HepG2 (cell line): ENCODE data around the gene IRF2BPL. TPM values are rescaled to one million over a fixed set of nuclear protein-coding genes. Genes with fewer than 3 reads are reported as not detected.

ENCODE experiments used
- DNMT1 ChIP-seq: sonication (generic); formaldehyde crosslinking; IDR thresholded peaks from 2 replicates; pipeline ENCODE4 v1.5.1; 2020; ENCODE audit warnings: mild to moderate bottlenecking, missing genetic modification reagents
- EED ChIP-seq: sonication (generic); formaldehyde crosslinking; IDR thresholded peaks from 2 replicates; pipeline ENCODE4 v1.5.0; 2020; ENCODE audit warnings: mild to moderate bottlenecking, missing genetic modification reagents
- GTF3A ChIP-seq: sonication (generic); formaldehyde crosslinking; conservative IDR thresholded peaks from 2 replicates; pipeline ENCODE4 v1.4.0; 2020; ENCODE audit warnings: mild to moderate bottlenecking, missing genetic modification reagents
- KAT8 ChIP-seq: IDR thresholded peaks from 2 replicates; pipeline ENCODE4 v1.6.1; 2016; ENCODE audit warnings: missing genetic modification reagents, missing compliant biosample characterization
- SALL2 ChIP-seq: sonication (generic); formaldehyde crosslinking; IDR thresholded peaks from 2 replicates; pipeline ENCODE4 v1.8.1; 2023; ENCODE audit warnings: mild to moderate bottlenecking, missing genetic modification reagents, inconsistent platforms
- TFAP4 ChIP-seq: sonication (generic); IDR thresholded peaks from 2 replicates; pipeline ENCODE4 v1.6.1; 2016; ENCODE audit warnings: low read depth, borderline replicate concordance
- TRIM24 ChIP-seq: sonication (generic); formaldehyde crosslinking; IDR thresholded peaks from 2 replicates; pipeline ENCODE4 v1.8.0; 2022; ENCODE audit warnings: mild to moderate bottlenecking, missing genetic modification reagents
- ZNF33B ChIP-seq: sonication (generic); formaldehyde crosslinking; IDR thresholded peaks from 2 replicates; pipeline ENCODE4 v1.5.1; 2020; ENCODE audit warnings: mild to moderate bottlenecking, missing genetic modification reagents
- ZNF572 ChIP-seq: sonication (generic); formaldehyde crosslinking; IDR thresholded peaks from 2 replicates; pipeline ENCODE4 v1.5.1; 2020; ENCODE audit warnings: mild to moderate bottlenecking, missing genetic modification reagents
- ZNF598 ChIP-seq: sonication (generic); formaldehyde crosslinking; IDR thresholded peaks from 2 replicates; pipeline ENCODE4 v1.5.1; 2020; ENCODE audit warnings: mild to moderate bottlenecking, missing genetic modification reagents, borderline replicate concordance
- ZNF747 ChIP-seq: sonication (generic); formaldehyde crosslinking; IDR thresholded peaks from 2 replicates; pipeline ENCODE4 v1.8.1; 2023; ENCODE audit warnings: missing genetic modification reagents, mild to moderate bottlenecking, borderline replicate concordance
- ZNF816 ChIP-seq: sonication (generic); formaldehyde crosslinking; IDR thresholded peaks from 2 replicates; pipeline ENCODE4 v1.8.0; 2022; ENCODE audit warnings: missing genetic modification reagents, mild to moderate bottlenecking, borderline replicate concordance
- polyA plus RNA-seq, 8 experiments: library from polyadenylated mRNA; depleted of rRNA in 3 of 8; stranded (reverse) in 7 of 8; unstranded in 1 of 8; fragments of >200 nt; fragmentation: Illumina TruSeq in 4 of 8; extraction: Trizol in 4 of 8; gene quantifications; 2 replicates each; pipeline versions ENCODE4 v1.2.1 to v1.2.3, GENCODE V29; 2011 to 2016; ENCODE audit warnings: low read depth in 4 of 8, missing spikeins in 1 of 8, mixed read lengths in 1 of 8; ENCODE audit not compliant: insufficient read depth in 1 of 8
- total RNA-seq, 5 experiments: library from RNA; depleted of rRNA; stranded (reverse); fragments of >200 nt; fragmentation: Illumina TruSeq; extraction: Trizol; gene quantifications; 2 replicates each; pipeline ENCODE4 v1.2.3, GENCODE V29; 2016; ENCODE audit warnings: low read depth in 1 of 5
- TF ChIP-seq, protein P1 (sequence below): sonication (generic); formaldehyde crosslinking; IDR thresholded peaks from 2 replicates; pipeline ENCODE4 v1.5.1; 2020; ENCODE audit warnings: mild to moderate bottlenecking, missing genetic modification reagents, moderate library complexity
- TF ChIP-seq, protein P2 (sequence below): sonication (generic); formaldehyde crosslinking; IDR thresholded peaks from 2 replicates; pipeline ENCODE4 v1.5.0; 2020; ENCODE audit warnings: mild to moderate bottlenecking, missing genetic modification reagents, borderline replicate concordance
- TF ChIP-seq, protein P3 (sequence below): sonication (generic); formaldehyde crosslinking; IDR thresholded peaks from 2 replicates; pipeline ENCODE4 v1.4.0; 2020; ENCODE audit warnings: missing genetic modification reagents, borderline replicate concordance

Gene IRF2BPL
- total and polyA plus RNA-seq, 2 of the 13 experiments (the other 11 are each of a cell fraction or from before 2014, with no cell fraction given): 6.6 to 8.4 TPM

DNA sequence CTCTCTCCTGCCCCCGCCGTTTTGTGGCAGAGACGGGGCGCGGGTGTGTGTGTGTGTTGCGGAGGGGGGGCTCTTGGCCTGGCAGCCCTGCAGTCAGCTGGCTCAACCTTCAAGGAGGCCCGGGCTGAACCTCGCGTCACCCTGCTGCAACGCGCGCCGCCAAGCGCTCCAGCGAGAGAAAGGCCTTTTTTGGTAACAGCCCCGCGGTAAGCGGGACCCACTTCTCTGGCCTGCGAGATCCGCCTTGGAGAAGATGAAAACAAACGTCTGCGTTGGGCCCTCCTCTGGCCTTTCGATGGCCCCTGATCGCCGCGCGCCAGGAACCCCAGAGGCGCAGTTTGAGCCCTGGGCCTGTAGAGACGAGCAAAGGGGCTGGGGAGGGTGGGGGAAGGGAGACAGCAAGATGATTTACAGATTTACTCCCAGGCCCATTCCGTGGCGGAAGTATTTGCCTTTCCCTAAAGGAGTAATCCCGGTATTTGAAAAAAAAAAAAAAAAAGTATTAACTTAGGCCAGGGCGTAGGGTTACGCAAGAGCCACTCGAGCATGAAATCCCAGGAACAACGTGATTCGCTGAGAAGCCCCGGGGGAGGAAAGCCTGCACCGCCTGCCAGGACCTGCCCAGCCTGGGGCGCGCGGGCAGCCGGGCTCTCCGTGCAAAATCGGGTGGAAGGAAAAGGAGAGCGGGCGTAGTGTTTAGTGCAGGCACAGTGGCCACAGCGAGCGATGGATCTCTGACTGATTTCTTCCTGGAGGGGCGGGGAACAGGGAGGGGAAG is 4.5 kb upstream of the IRF2BPL start (continued):
- 0 out of 2 replicates have a peak, but pooled peaks have one; percentile 58 for TF ChIP-seq ZNF816 (CRISPR knock-in tag)
- no peak for TF ChIP-seq ZNF33B (CRISPR knock-in tag)
- TF ChIP-seq ZNF598 (CRISPR knock-in tag): no peak
- TF ChIP-seq, protein P1, sequence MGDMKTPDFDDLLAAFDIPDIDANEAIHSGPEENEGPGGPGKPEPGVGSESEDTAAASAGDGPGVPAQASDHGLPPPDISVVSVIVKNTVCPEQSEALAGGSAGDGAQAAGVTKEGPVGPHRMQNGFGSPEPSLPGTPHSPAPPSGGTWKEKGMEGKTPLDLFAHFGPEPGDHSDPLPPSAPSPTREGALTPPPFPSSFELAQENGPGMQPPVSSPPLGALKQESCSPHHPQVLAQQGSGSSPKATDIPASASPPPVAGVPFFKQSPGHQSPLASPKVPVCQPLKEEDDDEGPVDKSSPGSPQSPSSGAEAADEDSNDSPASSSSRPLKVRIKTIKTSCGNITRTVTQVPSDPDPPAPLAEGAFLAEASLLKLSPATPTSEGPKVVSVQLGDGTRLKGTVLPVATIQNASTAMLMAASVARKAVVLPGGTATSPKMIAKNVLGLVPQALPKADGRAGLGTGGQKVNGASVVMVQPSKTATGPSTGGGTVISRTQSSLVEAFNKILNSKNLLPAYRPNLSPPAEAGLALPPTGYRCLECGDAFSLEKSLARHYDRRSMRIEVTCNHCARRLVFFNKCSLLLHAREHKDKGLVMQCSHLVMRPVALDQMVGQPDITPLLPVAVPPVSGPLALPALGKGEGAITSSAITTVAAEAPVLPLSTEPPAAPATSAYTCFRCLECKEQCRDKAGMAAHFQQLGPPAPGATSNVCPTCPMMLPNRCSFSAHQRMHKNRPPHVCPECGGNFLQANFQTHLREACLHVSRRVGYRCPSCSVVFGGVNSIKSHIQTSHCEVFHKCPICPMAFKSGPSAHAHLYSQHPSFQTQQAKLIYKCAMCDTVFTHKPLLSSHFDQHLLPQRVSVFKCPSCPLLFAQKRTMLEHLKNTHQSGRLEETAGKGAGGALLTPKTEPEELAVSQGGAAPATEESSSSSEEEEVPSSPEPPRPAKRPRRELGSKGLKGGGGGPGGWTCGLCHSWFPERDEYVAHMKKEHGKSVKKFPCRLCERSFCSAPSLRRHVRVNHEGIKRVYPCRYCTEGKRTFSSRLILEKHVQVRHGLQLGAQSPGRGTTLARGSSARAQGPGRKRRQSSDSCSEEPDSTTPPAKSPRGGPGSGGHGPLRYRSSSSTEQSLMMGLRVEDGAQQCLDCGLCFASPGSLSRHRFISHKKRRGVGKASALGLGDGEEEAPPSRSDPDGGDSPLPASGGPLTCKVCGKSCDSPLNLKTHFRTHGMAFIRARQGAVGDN: peak; percentile 84
- TF ChIP-seq EED (CRISPR knock-in tag): no peak
- peak; percentile 28; the same call in 1 of the 2 replicates for TF ChIP-seq DNMT1 (CRISPR knock-in tag)
- peak; percentile 65; the same call in 1 of the 2 replicates for TF ChIP-seq TFAP4
- no peak for TF ChIP-seq ZNF572 (CRISPR knock-in tag)
- TF ChIP-seq, protein P2, sequence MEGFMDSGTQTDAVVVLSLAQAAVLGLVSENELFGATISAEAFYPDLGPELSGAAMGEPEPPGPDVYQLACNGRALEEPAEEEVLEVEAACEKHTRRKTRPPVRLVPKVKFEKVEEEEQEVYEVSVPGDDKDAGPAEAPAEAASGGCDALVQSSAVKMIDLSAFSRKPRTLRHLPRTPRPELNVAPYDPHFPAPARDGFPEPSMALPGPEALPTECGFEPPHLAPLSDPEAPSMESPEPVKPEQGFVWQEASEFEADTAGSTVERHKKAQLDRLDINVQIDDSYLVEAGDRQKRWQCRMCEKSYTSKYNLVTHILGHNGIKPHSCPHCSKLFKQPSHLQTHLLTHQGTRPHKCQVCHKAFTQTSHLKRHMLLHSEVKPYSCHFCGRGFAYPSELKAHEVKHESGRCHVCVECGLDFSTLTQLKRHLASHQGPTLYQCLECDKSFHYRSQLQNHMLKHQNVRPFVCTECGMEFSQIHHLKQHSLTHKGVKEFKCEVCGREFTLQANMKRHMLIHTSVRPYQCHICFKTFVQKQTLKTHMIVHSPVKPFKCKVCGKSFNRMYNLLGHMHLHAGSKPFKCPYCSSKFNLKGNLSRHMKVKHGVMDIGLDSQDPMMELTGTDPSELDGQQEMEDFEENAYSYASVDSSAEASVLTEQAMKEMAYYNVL (CRISPR knock-in tag): peak; percentile 46; the same call in 1 of the 2 replicates
- peak; percentile 26; the same call in 1 of the 2 replicates for TF ChIP-seq SALL2 (CRISPR knock-in tag)
- peak; percentile 62; the same call in 1 of the 2 replicates for TF ChIP-seq ZNF747 (CRISPR knock-in tag)
- 0 out of 2 replicates have a peak, but pooled peaks have one; percentile 44 for TF ChIP-seq KAT8 (CRISPR knock-in tag)
- no peak for TF ChIP-seq TRIM24 (CRISPR knock-in tag)
- TF ChIP-seq, protein P3, sequence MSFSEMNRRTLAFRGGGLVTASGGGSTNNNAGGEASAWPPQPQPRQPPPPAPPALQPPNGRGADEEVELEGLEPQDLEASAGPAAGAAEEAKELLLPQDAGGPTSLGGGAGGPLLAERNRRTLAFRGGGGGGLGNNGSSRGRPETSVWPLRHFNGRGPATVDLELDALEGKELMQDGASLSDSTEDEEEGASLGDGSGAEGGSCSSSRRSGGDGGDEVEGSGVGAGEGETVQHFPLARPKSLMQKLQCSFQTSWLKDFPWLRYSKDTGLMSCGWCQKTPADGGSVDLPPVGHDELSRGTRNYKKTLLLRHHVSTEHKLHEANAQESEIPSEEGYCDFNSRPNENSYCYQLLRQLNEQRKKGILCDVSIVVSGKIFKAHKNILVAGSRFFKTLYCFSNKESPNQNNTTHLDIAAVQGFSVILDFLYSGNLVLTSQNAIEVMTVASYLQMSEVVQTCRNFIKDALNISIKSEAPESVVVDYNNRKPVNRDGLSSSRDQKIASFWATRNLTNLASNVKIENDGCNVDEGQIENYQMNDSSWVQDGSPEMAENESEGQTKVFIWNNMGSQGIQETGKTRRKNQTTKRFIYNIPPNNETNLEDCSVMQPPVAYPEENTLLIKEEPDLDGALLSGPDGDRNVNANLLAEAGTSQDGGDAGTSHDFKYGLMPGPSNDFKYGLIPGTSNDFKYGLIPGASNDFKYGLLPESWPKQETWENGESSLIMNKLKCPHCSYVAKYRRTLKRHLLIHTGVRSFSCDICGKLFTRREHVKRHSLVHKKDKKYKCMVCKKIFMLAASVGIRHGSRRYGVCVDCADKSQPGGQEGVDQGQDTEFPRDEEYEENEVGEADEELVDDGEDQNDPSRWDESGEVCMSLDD (CRISPR knock-in tag): peak; percentile 12; the same call in 1 of the 2 replicates
- 0 out of 2 replicates have a peak, but pooled peaks have one; percentile 58 for TF ChIP-seq GTF3A
